Right ventricle myocardium superior (tissue), 1 donor: ENCODE data around the gene NCBP2L. TPM values are rescaled to one million over a fixed set of nuclear protein-coding genes. Genes with fewer than 3 reads are reported as not detected.
"Not testable (repeated sequence)": the region's sequence is repeated elsewhere in the genome, so short reads cannot be mapped to it uniquely, and the experiment has no call there.

Experiments used
- ATAC-seq: fragments of 200-7000 bp; cut with Tn5 transposase; one replicate; pipeline ENCODE4 v1.9.1; 2020; ENCODE audit warnings: mild to moderate bottlenecking; ENCODE audit not compliant: poor library complexity
- DNase-seq: peaks from one replicate; pipeline ENCODE4 v3.0.0-alpha.2; 2020
- intact Hi-C: fragments of 100-400 bp; cut with DNase I; formaldehyde crosslinking; loops from one replicate; pipeline ENCODE4 v1.11.2; 2022
- total RNA-seq: library from RNA; stranded (reverse); fragmentation: NEBNext Ultra II Directional; extraction: Animal tissue kit (Norgen Biotek cat#: 25700); gene quantifications from one replicate; pipeline ENCODE4 v1.2.1, GENCODE V29; 2021
- donor health status: DM: no; HTN: yes; CAD: no; lungs with severe emphysema.

Gene NCBP2L
- total RNA-seq, 1 donor from 2014 or later, result not detected

- ATAC-seq (peak; percentile 92), DNase-seq (peak; percentile 86)
- intact Hi-C loops, result loop anchor here (2.0 to 5.0 kb wide), 2 partner anchors 104 to 117 kb away; no protein-coding TSS in a partner anchor
These were observed 1.6 kb upstream of the NCBP2L start, which contains the start of gene TSC22D3 for GRCh38 chrX:107775734-107776511. TSS of gene TSC22D3 (minus strand) at chrX:107775787. CDS start at chrX:107775419, 368 bp downstream.

- intact Hi-C loops, result loop anchor here (2.0 to 5.0 kb wide), 2 partner anchors 105 to 118 kb away; no protein-coding TSS in a partner anchor
- ATAC-seq, result peak; percentile 80
- peak; percentile 80 for DNase-seq
These were observed 641 bp upstream of the NCBP2L start for GRCh38 chrX:107776649-107777535.

GRCh38 chrX:107780525-107780924, 3.0 kb downstream of the NCBP2L start:
- no peak for DNase-seq
- intact Hi-C loops, result no loop called here
- no peak for ATAC-seq

GRCh38 chrX:107787827-107788226, 10.3 kb downstream of the NCBP2L start:
- intact Hi-C loops, result no loop called here

GRCh38 chrX:107804427-107804826, 26.9 kb downstream of the NCBP2L start:
- no peak for ATAC-seq
- intact Hi-C loops, result no loop called here
- no peak for DNase-seq

More at GRCh38 chrX:107787827-107788226, 10.3 kb downstream of the NCBP2L start:
- ATAC-seq (no peak), DNase-seq (no peak)

- no peak for DNase-seq
- no peak for ATAC-seq
- intact Hi-C loops, result no loop called here
These were observed 27.6 kb downstream of the NCBP2L start for GRCh38 chrX:107805179-107805578.

GRCh38 chrX:107810053-107810452, 32.5 kb downstream of the NCBP2L start:
- DNase-seq, ATAC-seq, intact Hi-C loops: not testable (repeated sequence)

GRCh38 chrX:107818900-107819521, 41.5 kb downstream of the NCBP2L start:
- DNase-seq, result no peak
- intact Hi-C loops, result no loop called here
- ATAC-seq, result no peak

GRCh38 chrX:107823042-107823441, 45.5 kb downstream of the NCBP2L start:
- no peak for ATAC-seq
- DNase-seq, result no peak
- intact Hi-C loops, result no loop called here

- intact Hi-C loops, result no loop called here
- DNase-seq, result no peak
- no peak for ATAC-seq
These were observed 45.9 kb downstream of the NCBP2L start for GRCh38 chrX:107823456-107823855.

- intact Hi-C loops, result no loop called here
- ATAC-seq, result peak; percentile 59
- peak; percentile 57 for DNase-seq
These were observed 48.2 kb downstream of the NCBP2L start, which contains the start of gene MID2 for GRCh38 chrX:107825698-107826237. TSS of gene MID2 (plus strand) at chrX:107825866. CDS start at chrX:107826427, 561 bp downstream.

- intact Hi-C loops, result no loop called here
- DNase-seq (peak; percentile 47), ATAC-seq (peak; percentile 84)
These were observed 48.9 kb downstream of the NCBP2L start for GRCh38 chrX:107826238-107827029.

GRCh38 chrX:107827030-107827831, 49.7 kb downstream of the NCBP2L start:
- intact Hi-C loops, result no loop called here
- peak; percentile 34 for ATAC-seq

GRCh38 chrX:107827852-107828251, 50.3 kb downstream of the NCBP2L start:
- intact Hi-C loops, result no loop called here
- no peak for DNase-seq
- ATAC-seq, result no peak

More at GRCh38 chrX:107827030-107827831, 49.7 kb downstream of the NCBP2L start:
- DNase-seq, result no peak

- ATAC-seq, result no peak
- no peak for DNase-seq
- intact Hi-C loops, result no loop called here
These were observed 52.3 kb downstream of the NCBP2L start for GRCh38 chrX:107829878-107830277.

GRCh38 chrX:107831071-107831730, 53.7 kb downstream of the NCBP2L start:
- DNase-seq (no peak), ATAC-seq (no peak)
- intact Hi-C loops, result no loop called here
